NCI-H2196 treated with DMSO at 0.1 percent for 48 hours (cell line): Measurements from ENCODE around the gene GTF2H2C_2.
"Not testable (repeated sequence)": the region's sequence is repeated elsewhere in the genome, so short reads cannot be mapped to it uniquely, and the experiment has no call there.

ENCODE experiments used
- DNase-seq: peaks from one replicate; lab custom pipeline; 2025; ENCODE audit not compliant: unreplicated experiment; lab: John Stamatoyannopoulos, UW

GTF2H2C_2 gene

DNA sequence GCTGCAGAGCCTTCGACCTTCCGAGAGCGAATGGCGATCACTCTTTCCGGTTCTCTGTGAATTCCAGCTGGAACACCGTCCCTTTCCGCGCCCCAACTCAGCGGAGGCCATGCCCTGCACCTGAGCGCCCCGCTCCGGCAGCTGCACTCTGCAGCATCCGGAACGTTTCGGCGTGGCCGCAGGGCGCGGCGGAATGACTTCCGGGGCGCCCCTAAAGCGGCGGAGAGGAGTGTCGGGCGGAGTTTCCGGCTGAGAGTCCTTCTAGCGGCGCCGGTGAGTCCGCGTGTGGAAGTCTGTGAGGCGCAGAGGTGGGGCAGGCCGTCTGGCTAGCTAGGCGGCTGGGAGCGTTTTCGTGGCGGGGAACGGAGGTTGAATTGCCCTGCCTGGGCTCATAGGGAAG, at the start of gene GTF2H2C_2:
GTF2H2C_2 (plus strand) TSS at position 252 of the 400 bp plus-strand sequence.
- DNase-seq: not testable (repeated sequence)

DNA sequence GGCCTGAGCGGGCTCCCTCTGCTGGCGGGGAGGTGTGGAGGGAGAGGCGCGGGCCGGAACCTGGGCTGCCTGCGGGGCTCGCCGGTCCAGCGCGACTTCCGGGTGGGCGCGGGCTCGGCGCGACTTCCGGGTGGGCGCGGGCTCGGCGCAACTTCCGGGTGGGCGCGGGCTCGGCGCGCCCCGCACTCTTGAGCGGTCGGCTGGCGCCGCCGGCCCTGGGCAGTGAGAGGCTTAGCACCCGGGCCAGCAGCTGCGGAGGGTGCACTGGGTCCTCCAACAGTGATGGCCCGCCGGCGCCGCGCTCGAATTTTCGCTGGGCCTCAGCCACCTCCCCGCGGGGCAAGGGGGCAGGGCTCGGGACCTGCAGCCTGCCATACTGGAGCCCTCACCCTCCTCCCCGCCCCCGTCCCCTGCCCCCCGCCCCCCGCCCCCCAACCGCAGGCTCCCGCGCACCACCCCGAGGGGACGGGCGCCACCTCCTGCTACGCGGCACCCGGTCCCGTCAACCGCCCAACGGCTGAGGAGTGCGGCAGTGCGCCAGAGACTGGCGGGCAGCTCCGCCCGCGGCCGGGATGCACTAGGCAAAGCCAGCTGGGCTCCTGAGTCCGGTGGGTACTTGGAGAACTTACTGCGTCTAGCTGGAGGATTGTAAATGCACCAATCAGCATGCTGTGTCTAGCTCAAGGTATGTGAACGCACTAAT, 14.0 kb upstream of the GTF2H2C_2 start:
- DNase-seq: not testable (repeated sequence)

DNA sequence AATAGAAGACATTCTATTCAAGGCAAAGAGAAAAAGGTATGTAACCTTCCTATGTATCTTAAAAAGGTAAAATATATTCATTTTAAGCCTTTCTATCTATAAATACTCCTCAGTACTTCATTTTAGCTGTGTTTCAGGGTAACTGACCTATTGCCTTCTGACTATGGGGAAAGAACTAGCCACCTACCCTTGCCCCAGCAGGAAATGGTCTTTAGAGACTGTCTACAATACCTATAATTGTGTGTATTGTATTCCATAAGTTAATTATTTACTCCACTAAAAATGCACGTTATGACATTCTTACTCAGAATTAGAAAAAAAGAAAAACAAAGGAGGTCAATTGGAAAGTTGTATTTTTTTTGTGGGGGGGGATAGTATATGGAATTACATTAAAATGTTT, 6.2 kb downstream of the GTF2H2C_2 start:
- DNase-seq: not testable (repeated sequence)

DNA sequence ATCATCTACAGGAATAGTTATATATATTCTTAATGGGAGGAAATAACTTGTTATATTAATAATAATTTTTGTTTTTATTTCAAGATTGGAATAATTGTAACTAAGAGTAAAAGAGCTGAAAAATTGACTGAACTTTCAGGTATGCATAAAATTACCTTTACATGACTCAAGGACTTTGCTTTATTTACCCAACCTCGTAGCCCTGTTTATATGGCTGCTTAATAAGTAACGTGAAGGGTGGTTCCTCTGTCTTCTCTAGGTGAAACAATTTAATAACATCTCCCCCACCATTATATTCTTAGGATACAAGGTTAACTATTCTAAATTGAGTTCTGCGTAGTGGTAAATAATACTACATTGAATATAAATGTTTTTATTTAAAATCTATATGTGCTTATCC, 8.0 kb downstream of the GTF2H2C_2 start:
- DNase-seq: not testable (repeated sequence)

DNA sequence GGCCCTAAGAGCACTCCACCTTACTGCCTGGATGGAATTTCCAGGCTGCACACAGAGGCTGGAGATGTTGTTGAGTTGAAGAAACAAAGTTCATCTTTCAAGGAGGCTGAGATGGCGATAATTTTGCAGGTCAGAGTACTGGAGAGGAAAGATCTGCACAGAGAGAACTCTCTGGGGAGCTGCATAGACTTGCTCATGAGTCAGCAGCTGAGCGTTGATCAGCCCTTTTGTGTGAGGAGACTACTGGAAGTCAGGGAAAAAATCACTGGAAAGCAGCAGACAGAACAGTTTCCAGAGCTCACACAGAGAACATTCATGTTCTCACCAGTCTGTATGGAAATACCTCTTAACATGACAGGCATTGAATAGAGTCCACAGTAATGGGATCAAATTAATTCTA, 23.4 kb downstream of the GTF2H2C_2 start:
- DNase-seq: not testable (repeated sequence)

DNA sequence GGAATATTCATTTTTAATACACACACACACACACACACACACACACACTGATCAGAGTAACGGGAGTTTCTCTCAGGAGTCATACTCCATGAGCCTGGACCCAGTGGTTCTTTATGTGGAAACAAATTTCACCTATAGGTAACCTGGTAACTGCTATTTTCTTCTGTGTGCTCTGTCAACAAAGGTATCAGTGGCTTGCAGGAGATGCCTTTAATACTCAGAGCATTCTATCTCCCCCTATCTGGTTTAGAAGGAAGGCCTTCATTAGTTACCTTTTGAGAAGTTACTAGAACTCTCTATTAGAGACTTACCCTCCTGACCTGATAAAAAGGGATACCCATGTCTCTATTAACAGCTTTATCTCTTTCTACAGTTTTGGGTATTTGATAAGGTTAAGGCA, 34.4 kb downstream of the GTF2H2C_2 start:
- DNase-seq: not testable (repeated sequence)

DNA sequence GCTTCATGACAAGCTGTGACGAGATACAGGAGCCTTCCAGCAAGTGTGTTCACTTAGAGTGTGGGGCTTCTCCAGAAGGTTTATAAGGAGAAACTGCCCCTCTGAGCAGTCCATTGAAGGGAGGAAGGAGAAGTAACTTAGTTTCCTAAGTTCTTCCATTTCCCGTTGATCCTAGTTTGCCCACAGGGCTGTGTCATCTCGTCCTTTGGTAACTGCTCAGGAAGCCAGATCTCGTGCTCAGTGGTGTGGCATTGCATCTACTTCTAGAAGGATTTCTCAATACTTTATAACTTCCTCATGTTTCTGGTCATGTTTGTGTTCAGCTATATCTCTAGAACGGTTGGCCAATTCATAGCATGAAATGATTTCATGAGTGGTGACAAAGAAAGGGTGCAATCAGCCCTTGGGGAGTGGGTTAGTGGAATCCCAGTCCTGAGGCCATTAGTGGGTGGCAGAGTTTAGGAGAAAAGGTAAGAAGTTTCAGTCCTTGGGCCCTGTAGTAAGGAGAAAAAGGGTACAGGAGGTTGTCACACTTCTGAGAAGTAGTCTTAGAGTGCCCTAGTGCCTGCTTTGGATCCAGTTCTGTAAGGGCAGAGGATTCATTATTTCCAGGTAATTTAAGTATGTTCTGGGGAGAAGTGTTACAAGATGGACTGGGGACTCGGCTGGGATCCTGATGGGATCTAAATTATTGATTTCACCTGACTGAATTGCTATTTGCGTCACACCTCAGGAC, 36.2 kb downstream of the GTF2H2C_2 start:
- DNase-seq: not testable (repeated sequence)

DNA sequence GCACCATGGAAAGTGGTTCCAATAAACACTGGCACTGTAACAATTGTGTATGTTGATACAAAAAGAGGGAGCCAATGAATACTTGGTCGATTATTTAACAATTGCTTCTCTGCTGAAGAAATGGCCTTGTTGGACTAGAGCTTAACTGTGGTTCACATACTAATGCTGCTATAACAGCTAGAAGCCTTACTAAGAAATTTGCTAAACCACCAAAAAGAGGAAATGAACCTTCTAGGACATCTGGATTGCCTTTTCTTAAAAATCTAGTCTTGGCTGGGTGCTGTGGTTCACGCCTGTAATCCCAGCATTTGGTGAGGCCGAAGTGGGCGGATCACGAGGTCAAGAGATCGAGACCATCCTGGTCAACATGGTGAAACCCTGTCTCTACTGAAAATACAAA, 41.9 kb downstream of the GTF2H2C_2 start:
- DNase-seq: not testable (repeated sequence)

DNA sequence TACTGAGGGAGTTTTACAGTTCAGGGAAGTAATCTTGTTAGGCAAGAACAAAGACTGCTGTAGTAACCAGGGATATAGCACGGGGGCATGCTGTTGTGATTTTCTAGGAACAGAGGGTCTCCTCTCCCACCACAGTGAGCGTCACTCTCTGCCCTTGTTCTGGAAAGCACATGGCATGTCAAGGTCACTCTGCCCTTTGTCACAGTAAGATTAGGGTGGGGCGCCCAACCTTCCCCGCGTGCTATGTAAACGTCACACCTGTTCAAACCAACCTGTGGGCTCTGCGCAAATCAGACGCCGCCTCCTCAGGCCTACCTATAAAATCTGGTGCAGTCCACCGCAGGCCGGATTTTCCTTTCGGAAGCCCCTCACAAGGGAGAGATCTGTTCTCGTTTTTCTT, 44.0 kb downstream of the GTF2H2C_2 start:
- not testable (repeated sequence) for DNase-seq

DNA sequence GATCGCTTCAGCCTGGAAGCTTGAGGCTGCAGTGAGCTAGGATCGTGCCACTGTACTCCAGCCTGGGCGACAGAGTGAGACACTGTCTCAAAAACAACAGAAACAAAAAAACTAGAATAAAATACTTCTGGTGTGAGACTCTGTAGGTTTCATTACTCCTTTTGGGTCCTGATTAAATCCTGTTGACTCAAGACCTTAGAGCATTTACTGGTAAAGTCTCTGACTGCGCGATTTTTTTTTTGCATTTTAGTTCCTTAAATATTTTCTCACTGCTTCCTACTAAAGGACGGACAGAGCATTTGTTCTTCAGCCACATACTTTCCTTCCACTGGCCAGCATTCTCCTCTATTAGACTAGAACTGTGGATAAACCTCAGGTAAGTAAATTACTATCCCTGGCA, 46.8 kb downstream of the GTF2H2C_2 start:
- not testable (repeated sequence) for DNase-seq

DNA sequence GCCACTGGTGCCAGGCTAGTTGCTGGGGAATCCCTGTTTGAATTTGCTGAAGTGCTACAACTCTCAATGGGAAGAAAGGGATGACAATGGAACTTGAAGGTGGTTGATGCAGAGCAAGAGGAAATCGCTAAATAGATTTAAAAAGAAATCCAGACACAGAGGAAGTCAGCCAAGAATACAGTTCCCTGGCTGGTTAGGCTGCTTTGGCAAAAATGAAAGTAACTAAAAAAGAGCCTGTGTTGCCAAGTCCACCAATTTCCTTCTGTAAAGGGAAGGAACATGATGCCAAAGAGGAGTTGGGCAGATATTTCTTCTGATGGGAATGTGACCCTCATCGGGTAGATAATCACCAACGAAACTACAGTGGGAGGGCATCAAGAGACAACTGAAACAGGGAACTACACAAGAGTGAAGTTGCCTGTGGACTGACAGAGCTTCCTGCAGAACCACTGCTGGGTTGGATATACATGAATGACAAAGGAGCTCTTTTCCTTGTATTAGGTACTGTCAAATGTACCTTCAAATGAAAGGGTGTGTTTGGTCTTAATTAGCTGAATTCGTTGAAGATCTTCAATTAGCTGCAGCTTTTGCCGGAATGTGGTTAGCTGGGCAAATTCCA, 49.0 kb downstream of the GTF2H2C_2 start:
- DNase-seq: not testable (repeated sequence)

DNA sequence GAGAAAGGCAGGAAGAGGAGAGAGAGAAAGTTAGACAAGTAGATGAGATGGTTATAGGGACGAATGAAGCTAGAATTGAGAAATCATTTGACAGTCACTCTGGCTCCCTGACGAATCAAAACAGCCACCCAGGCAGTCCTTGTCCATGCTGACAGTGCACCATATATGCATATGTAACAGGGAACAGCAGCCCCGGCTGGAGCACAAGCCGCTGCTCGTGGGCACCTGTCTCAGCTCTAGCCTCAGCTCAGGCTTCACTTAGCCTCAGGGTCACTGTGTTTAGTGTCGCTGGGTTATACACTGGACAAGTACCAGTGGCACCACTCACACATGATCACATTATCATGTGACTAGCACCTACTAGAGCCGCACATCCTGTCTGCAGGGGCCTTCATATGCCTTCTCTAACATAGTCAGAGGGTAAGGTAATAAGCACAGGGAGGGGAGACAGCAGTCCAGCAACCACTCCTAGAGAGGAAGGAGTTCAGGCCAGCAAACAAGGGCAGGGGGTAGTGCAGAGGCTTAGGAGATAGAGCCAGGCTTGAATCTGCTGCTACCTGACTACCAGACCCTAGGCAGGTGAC, 54.9 kb downstream of the GTF2H2C_2 start:
- DNase-seq: not testable (repeated sequence)
